GM23338 (cell line): ENCODE measurements around the gene DCDC2.
"Not testable (repeated sequence)": the region's sequence is repeated elsewhere in the genome, so short reads cannot be mapped to it uniquely, and the experiment has no call there.

Experiments
- CREB1 ChIP-seq: fragments of 250-450 bp; sonication (Bioruptor Pico); IDR thresholded peaks from 2 replicates; pipeline ENCODE4 v1.5.0; 2020; ENCODE audit warnings: low read depth, mild to moderate bottlenecking, moderate library complexity
- EZH2 ChIP-seq: fragments of 200-600 bp; sonication (generic); IDR thresholded peaks from one replicate; pipeline ENCODE4 v1.8.0; 2017; ENCODE audit warnings: antibody characterized with exemption, mild to moderate bottlenecking, low read depth; ENCODE audit not compliant: unreplicated experiment
- EZH2phosphoT487 ChIP-seq: fragments of 200-600 bp; sonication (generic); IDR thresholded peaks from one replicate; pipeline ENCODE4 v1.8.1; 2018; ENCODE audit warnings: antibody characterized with exemption; ENCODE audit not compliant: unreplicated experiment
- JUNB ChIP-seq: IDR thresholded peaks from one replicate; pipeline ENCODE4 v1.6.1; 2016; ENCODE audit warnings: antibody characterized with exemption; ENCODE audit not compliant: unreplicated experiment
- POLR2AphosphoS5 ChIP-seq: IDR thresholded peaks from 2 replicates; pipeline ENCODE4 v1.6.1; 2016; ENCODE audit warnings: antibody characterized with exemption, low read depth
- REST ChIP-seq: IDR thresholded peaks from one replicate; pipeline ENCODE4 v1.6.1; 2018; ENCODE audit warnings: antibody characterized with exemption; ENCODE audit not compliant: unreplicated experiment
- ZNF114 ChIP-seq: fragments of 250-450 bp; sonication (Bioruptor Pico); IDR thresholded peaks from 2 replicates; pipeline ENCODE4 v1.5.0; 2020; ENCODE audit warnings: mild to moderate bottlenecking, moderate library complexity
- TF ChIP-seq, protein P1 (sequence below), 2 experiments: fragments of 200-600 bp in 1 of 2; sonication (generic) in 1 of 2; conservative IDR thresholded peaks; 2 replicates each; pipeline versions ENCODE4 v1.5.1 to v1.6.1; 2016 to 2017; ENCODE audit warnings: antibody characterized with exemption in 2 of 2, low read depth in 2 of 2, mild to moderate bottlenecking in 2 of 2, moderate library complexity in 1 of 2

- not testable (repeated sequence) for TF ChIP-seq EZH2; REST; EZH2phosphoT487; POLR2AphosphoS5; JUNB; ZNF114 (CRISPR knock-in tag); CREB1 (CRISPR knock-in tag)
- TF ChIP-seq, protein P1, sequence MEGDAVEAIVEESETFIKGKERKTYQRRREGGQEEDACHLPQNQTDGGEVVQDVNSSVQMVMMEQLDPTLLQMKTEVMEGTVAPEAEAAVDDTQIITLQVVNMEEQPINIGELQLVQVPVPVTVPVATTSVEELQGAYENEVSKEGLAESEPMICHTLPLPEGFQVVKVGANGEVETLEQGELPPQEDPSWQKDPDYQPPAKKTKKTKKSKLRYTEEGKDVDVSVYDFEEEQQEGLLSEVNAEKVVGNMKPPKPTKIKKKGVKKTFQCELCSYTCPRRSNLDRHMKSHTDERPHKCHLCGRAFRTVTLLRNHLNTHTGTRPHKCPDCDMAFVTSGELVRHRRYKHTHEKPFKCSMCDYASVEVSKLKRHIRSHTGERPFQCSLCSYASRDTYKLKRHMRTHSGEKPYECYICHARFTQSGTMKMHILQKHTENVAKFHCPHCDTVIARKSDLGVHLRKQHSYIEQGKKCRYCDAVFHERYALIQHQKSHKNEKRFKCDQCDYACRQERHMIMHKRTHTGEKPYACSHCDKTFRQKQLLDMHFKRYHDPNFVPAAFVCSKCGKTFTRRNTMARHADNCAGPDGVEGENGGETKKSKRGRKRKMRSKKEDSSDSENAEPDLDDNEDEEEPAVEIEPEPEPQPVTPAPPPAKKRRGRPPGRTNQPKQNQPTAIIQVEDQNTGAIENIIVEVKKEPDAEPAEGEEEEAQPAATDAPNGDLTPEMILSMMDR (conservative IDR thresholded peaks at IDR 0.05; ENCODE audit: low read depth in 2 of 2): not testable (repeated sequence)
Observed at GRCh38 chr6:24382891-24383494, 25.1 kb upstream of the DCDC2 start.
